ENCODE results near the gene INSIG1. TPM values are rescaled to one million over a fixed set of nuclear protein-coding genes. Genes with fewer than 3 reads are reported as not detected.

The INSIG1 gene
- total RNA-seq, 1 experiment from 2014 or later = 54.7 TPM

DNA sequence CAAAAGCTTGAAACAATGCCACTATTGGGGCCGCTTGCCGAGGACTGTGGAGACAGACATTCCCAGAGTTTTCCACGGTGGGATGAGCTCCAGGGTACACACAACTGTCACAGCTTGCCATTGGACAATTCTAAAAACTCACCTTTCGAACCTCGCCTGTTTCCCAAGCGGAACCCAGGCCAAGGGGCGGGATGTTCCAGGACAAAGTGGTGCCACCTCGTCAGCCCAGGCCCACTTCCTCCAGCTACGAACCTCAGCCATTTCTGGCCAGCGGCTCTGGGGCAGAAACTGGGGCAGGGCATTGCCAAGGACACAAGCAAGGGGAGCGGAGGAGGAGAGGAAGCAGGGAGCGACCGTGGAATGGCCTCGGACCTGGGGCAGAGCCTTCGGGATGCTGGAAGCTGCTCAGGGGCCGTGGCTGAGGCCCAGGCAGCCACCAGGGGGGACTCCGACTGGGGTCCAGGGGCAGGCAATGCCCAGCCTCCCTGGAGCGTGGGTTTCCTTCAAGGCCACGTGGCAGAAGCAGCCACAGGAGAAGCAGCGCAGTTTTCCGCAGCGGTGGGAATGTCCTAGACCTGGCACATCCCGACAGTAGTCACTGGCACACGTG lies 44.7 kb upstream of the INSIG1 start:
- BruUV-seq (replicated peaks) = no TSS peak
- peaks cover 0 to 1% of the 10 kb centered on the region in 2 experiments; a peak in 2 of 4 replicates for H3K4me1 ChIP-seq (ENCODE audit: control insufficient read depth in 1 of 2, insufficient read depth in 2 of 2, low read length in 2 of 2)
- H3K9ac ChIP-seq (ENCODE audit: low read length) = no peak overlapping the region
- CTCF ChIA-PET = no interaction called here
- intact Hi-C loops (cut with micrococcal nuclease) = no loop called here
- H3K27me3 ChIP-seq (ENCODE audit: insufficient read depth, low read length) = no peaks in the 10 kb centered on the region
- no peak for TF ChIP-seq JUND (IDR thresholded peaks at IDR 0.05)
- TF ChIP-seq EZH2 (IDR thresholded peaks at IDR 0.05) = no peak
- no peak for TF ChIP-seq ELF1 (IDR thresholded peaks at IDR 0.05; ENCODE audit: borderline replicate concordance, low read depth)
- TF ChIP-seq, protein P1, sequence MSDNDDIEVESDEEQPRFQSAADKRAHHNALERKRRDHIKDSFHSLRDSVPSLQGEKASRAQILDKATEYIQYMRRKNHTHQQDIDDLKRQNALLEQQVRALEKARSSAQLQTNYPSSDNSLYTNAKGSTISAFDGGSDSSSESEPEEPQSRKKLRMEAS (IDR thresholded peaks at IDR 0.05) = no peak
- TF ChIP-seq, protein P2, sequence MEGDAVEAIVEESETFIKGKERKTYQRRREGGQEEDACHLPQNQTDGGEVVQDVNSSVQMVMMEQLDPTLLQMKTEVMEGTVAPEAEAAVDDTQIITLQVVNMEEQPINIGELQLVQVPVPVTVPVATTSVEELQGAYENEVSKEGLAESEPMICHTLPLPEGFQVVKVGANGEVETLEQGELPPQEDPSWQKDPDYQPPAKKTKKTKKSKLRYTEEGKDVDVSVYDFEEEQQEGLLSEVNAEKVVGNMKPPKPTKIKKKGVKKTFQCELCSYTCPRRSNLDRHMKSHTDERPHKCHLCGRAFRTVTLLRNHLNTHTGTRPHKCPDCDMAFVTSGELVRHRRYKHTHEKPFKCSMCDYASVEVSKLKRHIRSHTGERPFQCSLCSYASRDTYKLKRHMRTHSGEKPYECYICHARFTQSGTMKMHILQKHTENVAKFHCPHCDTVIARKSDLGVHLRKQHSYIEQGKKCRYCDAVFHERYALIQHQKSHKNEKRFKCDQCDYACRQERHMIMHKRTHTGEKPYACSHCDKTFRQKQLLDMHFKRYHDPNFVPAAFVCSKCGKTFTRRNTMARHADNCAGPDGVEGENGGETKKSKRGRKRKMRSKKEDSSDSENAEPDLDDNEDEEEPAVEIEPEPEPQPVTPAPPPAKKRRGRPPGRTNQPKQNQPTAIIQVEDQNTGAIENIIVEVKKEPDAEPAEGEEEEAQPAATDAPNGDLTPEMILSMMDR (IDR thresholded peaks at IDR 0.05 in 2 of 3, conservative IDR thresholded peaks at IDR 0.05 in 1 of 3; ENCODE audit: borderline replicate concordance in 1 of 3, insufficient read depth in 1 of 3, low read depth in 2 of 3, low read length in 2 of 3) = no peak
- TF ChIP-seq YY1 (IDR thresholded peaks at IDR 0.05; ENCODE audit: extremely low read depth, insufficient replicate concordance, low read depth, low read length) = no peak
- TF ChIP-seq, protein P3, sequence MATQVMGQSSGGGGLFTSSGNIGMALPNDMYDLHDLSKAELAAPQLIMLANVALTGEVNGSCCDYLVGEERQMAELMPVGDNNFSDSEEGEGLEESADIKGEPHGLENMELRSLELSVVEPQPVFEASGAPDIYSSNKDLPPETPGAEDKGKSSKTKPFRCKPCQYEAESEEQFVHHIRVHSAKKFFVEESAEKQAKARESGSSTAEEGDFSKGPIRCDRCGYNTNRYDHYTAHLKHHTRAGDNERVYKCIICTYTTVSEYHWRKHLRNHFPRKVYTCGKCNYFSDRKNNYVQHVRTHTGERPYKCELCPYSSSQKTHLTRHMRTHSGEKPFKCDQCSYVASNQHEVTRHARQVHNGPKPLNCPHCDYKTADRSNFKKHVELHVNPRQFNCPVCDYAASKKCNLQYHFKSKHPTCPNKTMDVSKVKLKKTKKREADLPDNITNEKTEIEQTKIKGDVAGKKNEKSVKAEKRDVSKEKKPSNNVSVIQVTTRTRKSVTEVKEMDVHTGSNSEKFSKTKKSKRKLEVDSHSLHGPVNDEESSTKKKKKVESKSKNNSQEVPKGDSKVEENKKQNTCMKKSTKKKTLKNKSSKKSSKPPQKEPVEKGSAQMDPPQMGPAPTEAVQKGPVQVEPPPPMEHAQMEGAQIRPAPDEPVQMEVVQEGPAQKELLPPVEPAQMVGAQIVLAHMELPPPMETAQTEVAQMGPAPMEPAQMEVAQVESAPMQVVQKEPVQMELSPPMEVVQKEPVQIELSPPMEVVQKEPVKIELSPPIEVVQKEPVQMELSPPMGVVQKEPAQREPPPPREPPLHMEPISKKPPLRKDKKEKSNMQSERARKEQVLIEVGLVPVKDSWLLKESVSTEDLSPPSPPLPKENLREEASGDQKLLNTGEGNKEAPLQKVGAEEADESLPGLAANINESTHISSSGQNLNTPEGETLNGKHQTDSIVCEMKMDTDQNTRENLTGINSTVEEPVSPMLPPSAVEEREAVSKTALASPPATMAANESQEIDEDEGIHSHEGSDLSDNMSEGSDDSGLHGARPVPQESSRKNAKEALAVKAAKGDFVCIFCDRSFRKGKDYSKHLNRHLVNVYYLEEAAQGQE (IDR thresholded peaks at IDR 0.05; ENCODE audit: low read depth) = no peak
- TF ChIP-seq SIN3A (IDR thresholded peaks at IDR 0.05; ENCODE audit: low read depth) = no peak
- TF ChIP-seq CBX3 (IDR thresholded peaks at IDR 0.05; ENCODE audit: low read depth) = no peak
- TF ChIP-seq TCF7L2 (IDR thresholded peaks at IDR 0.05; ENCODE audit: borderline replicate concordance, extremely low read depth, insufficient read depth, insufficient read length) = no peak
- TF ChIP-seq ZNF274 (IDR thresholded peaks at IDR 0.05; ENCODE audit: low read depth, low read length) = no peak
- TF ChIP-seq, protein P4, sequence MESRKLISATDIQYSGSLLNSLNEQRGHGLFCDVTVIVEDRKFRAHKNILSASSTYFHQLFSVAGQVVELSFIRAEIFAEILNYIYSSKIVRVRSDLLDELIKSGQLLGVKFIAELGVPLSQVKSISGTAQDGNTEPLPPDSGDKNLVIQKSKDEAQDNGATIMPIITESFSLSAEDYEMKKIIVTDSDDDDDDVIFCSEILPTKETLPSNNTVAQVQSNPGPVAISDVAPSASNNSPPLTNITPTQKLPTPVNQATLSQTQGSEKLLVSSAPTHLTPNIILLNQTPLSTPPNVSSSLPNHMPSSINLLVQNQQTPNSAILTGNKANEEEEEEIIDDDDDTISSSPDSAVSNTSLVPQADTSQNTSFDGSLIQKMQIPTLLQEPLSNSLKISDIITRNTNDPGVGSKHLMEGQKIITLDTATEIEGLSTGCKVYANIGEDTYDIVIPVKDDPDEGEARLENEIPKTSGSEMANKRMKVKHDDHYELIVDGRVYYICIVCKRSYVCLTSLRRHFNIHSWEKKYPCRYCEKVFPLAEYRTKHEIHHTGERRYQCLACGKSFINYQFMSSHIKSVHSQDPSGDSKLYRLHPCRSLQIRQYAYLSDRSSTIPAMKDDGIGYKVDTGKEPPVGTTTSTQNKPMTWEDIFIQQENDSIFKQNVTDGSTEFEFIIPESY (IDR thresholded peaks at IDR 0.05; ENCODE audit: extremely low read depth, insufficient replicate concordance, low read length) = no peak
- TF ChIP-seq RAD21 (IDR thresholded peaks at IDR 0.05; ENCODE audit: low read depth) = no peak
- ATAC-seq (no peak), DNase-seq (ENCODE audit: low read depth, low spot score) (no peak)
- POLR2A ChIA-PET = no interaction called here
- H2AFZ ChIP-seq (ENCODE audit: low read depth, low read length, poor library complexity, severe bottlenecking) = no peak overlapping the region
- no peak overlapping the region for H3K4me3 ChIP-seq (replicated peaks in 1 of 2; ENCODE audit: low read depth in 1 of 2, low read length in 2 of 2)
- H3K36me3 ChIP-seq (ENCODE audit: control insufficient read depth in 1 of 2, insufficient read depth in 2 of 2, low read length in 2 of 2) = no peaks in the 10 kb centered on the region
- H3K27ac ChIP-seq (ENCODE audit: low read depth, low read length) = no peak overlapping the region
- no peak overlapping the region for H3K4me2 ChIP-seq (ENCODE audit: low read length)
- no peaks in the 10 kb centered on the region for H3K79me2 ChIP-seq (ENCODE audit: insufficient read depth, low read length)
- RAD21 ChIA-PET (ENCODE audit: low non-redundant PET in 1 of 2, low total read pairs in 2 of 2, uncharacterized antibody in 2 of 2, unreplicated experiment in 2 of 2) = no interaction called here
- no peaks in the 10 kb centered on the region for H3K9me2 ChIP-seq (ENCODE audit: insufficient read depth)
- no peaks in the 10 kb centered on the region for H3K9me3 ChIP-seq (ENCODE audit: control insufficient read depth in 1 of 2, insufficient read depth in 1 of 2, low read depth in 1 of 2, low read length in 2 of 2)
- no peaks in the 10 kb centered on the region for H4K20me1 ChIP-seq (ENCODE audit: insufficient read depth)

Measured in HCT116 (cell line).